Peyer's patch (tissue), 4 donors: ENCODE results near the gene CDYL.

ENCODE experiments used
- POLR2A ChIP-seq, 2 donors: fragments of 450-650 bp; IDR thresholded peaks; one replicate each; pipeline ENCODE4 v1.5.1; 2017; ENCODE audit warnings: antibody characterized with exemption in 2 of 2, mild to moderate bottlenecking in 2 of 2, moderate library complexity in 2 of 2
- TF ChIP-seq, protein P1 (sequence below), 6 experiments: fragments of 450-650 bp in 4 of 6; fragments of 200-600 bp in 2 of 6; sonication (generic) in 1 of 6; IDR thresholded peaks; one replicate each; pipeline ENCODE4 v1.5.1; 2017 to 2019; ENCODE audit warnings: antibody characterized with exemption in 6 of 6, mild to moderate bottlenecking in 3 of 6, moderate library complexity in 1 of 6

DNA sequence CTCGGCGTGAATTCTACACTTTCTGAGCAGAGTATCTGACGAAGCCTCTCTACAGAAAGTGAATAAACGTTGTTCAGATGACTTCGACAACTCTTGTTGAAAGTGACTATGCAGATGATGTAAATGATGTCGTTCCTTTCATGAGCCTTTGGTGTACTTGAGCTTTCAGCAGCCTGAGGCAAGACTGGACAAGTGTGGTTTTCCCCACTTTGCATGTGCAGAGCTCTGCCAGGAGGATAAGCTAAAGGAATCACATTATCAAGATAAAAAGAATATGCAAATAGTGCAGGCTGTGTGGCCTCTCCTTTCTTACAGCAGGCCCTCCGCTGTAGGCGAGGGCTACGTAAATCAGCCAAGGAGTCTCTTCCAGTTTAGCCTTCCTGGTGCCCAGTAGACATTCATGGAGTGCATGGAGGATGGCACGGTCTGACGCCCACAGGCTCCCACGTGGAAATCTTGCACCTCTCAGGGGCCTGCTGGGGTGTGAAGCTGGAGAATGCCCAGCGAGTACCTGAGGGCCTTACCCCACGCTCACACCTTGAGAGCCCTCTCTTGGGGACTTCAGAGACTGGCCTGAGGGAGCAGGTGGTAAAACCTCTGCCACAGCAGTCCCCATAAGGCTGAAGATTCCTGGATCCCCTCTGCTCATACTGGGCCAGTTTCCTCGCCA is 172.7 kb downstream of the CDYL start:
- TF ChIP-seq, protein P1, sequence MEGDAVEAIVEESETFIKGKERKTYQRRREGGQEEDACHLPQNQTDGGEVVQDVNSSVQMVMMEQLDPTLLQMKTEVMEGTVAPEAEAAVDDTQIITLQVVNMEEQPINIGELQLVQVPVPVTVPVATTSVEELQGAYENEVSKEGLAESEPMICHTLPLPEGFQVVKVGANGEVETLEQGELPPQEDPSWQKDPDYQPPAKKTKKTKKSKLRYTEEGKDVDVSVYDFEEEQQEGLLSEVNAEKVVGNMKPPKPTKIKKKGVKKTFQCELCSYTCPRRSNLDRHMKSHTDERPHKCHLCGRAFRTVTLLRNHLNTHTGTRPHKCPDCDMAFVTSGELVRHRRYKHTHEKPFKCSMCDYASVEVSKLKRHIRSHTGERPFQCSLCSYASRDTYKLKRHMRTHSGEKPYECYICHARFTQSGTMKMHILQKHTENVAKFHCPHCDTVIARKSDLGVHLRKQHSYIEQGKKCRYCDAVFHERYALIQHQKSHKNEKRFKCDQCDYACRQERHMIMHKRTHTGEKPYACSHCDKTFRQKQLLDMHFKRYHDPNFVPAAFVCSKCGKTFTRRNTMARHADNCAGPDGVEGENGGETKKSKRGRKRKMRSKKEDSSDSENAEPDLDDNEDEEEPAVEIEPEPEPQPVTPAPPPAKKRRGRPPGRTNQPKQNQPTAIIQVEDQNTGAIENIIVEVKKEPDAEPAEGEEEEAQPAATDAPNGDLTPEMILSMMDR (IDR thresholded peaks at IDR 0.05) = no peak
- TF ChIP-seq POLR2A (IDR thresholded peaks at IDR 0.05) = no peak
